Measurements from ENCODE around the gene LDB2.
A peak's percentile ranks its signal among the peaks of the same experiment; 100 is the strongest.
"Not testable (repeated sequence)": the region's sequence is repeated elsewhere in the genome, so short reads cannot be mapped to it uniquely, and the experiment has no call there.

The LDB2 gene

DNA sequence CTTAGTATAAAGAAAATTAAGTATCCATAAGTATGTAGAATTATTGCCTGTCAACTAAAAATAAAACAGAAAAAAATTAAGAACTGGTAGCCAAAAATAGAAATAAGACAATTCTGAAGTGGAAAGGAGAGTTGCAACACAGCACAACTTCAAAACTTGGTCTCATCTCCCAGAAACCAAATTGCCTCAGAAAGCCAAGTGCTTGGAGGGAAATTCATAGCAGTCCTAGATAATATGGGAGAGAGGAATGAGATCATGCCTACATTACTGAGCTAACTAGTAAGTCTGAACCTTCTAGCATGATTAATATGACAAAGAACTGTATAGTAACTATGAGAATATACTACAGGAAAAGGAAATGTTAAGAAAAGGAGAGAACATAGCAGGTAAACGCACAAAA lies 256.5 kb downstream of the LDB2 start:
- peak; percentile 65 for DNase-seq

DNA sequence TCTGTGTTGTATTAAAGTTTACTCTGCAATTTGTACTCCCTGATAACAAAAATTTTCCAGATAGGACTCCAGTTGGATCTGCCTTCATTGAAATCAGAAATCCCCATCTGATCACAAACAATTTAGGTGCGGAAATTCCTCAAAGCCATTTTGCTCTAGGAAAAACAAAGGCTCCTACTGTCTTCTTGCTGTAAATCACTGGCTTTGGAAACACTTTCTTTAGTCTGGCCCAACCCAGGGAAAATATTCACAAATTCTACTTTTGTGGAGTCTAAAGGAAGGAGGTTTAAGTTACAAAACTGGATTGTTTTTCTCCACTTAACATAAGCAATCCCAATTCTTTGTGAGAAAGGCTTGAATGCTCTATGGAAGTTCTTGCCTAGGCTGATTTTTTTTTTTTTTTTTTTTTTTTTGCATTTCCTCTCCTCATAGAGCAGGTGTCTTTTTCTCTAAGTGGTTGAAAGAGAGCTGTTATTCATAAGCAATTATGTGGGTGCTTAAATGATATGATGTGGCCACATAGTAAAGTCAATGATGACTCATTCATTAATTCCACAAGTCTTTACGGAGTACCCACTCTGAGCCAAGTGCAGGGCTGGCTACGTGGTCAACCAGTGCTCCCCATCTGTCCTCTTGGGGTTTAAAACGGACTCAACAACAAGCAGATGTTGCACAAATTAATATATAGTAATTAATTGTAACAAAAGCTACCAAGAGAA lies 261.4 kb downstream of the LDB2 start:
- DNase-seq: no peak

DNA sequence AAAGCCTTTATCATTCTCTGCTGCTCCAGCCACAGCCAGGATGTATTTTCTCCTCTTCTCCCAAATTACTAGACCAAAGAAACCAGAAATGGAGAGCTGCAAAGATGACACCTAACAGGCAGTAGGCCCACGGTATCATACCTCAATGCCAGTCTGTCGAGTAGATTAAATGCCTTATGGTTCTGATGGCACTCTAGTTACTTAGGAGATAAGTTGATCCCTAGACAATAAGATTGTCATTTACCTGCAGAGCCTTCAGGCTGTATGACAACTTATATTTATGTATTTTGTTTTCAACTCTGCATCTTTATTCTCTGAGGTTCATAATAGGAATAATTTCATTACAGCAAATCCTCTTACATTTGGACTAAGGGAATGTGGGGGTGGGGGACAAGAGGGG lies 262.1 kb downstream of the LDB2 start:
- no peak for DNase-seq

DNA sequence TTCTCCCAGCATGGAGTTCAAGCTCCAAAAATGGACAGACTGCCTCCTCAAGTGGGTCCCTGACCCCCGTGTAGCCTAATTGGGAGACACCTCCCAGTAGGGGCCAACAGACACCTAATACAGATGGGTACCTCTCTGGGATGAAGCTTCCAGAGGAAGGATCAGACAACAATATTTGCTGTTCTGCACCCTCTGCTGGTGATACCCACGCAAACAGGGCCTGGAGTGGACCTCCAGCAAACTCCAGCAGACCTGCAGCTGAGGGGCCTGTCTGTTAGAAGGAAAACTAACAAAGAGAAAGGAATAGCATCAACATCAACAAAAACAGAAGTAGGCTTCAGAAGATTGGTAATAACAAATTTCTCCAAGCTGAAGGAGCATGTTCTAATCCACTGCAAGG lies 269.2 kb downstream of the LDB2 start:
- DNase-seq: not testable (repeated sequence)

DNA sequence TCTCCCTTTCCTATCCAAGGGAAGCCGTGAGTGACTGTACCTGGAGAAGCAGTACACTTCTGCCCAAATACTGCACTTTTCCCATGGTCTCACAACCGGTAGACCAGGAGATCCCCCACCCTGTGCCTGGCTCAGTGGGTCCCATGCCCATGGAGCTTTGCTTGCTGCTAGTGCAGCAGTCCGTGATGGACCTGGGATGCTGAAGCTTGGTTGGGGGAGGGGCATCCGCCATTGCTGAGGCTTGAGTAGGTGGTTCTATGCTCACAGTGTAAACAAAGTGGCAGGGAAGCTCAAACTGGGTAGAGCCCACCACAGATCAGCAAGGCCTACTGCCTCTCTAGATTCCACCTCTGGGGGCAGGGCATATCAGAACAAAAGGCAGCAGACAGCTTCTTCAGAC lies 269.6 kb downstream of the LDB2 start:
- DNase-seq: not testable (repeated sequence)

DNA sequence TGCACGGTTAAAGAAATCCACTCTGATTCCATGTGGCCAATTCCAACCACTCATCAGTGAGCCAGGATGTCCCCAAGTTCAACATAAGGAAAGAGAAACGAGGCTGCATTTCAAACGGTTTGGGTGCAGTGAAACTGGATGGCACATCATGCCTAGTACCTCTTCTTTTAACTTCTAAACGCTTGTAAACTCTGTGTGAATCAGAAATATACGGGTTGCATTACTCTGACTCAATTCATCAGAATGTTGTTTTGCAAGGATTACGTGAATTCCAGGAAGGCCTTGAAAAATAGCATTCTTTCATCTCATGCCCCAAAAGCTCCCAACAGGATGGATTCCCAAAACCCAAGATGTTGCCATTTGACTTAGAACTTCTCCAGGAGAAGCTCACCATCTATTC lies 270.4 kb downstream of the LDB2 start:
- DNase-seq: peak; percentile 95

DNA sequence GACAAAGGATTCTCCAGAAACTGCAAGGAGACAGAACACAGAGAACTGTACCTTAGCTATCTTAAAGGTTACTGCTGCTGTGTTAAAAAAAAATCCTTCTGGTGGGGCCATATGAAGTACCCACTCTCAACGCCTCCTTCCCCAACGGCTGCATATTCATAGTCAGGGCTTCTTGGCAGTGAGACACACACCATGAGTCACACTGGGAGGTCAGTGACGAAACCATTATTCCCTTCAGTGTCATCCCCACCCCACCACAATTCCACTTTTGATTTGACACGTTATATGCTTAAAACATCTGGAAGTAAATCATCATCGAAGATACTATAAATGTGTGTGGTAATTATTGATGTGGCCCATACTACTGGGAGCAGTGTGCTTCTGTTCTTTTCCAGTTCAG lies 271.5 kb downstream of the LDB2 start:
- peak; percentile 95 for DNase-seq

DNA sequence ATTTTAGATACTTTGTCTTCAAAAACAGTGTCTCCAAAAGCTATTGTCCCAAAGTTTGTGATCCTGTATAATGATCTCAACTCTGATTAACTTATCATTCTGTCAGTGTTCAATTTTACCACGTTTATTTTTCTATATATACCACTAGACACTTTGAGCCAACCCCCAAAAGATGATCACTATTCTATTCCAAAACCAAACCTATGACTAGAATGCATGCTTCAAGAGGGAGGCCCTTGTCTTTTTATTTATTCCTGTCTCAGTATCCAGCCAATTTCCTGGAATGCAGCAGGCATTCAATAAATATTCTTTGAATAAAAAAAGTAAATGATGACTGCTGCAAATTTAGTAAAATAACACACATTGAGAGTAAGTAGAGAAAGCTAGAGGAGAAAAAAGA lies 275.6 kb downstream of the LDB2 start:
- DNase-seq: no peak

DNA sequence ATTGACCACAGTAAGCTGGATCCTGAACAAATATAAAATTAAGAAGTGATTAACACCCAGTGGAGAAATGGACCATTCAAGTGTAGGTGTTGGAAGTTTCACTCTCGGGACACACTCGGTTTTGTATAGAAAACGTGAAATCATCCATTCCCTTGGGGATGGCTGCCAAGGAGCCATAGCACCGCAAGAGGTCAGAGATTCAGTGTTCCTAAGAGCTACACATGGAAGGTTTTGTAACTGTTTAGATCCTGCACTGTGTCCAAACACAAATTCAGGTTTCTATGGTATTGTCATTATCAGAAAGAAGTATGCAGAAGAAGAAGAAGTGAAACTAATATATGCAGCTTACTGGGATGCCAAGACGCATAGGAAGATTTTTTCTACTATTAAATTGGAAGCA lies 281.0 kb downstream of the LDB2 start:
- DNase-seq: no peak

DNA sequence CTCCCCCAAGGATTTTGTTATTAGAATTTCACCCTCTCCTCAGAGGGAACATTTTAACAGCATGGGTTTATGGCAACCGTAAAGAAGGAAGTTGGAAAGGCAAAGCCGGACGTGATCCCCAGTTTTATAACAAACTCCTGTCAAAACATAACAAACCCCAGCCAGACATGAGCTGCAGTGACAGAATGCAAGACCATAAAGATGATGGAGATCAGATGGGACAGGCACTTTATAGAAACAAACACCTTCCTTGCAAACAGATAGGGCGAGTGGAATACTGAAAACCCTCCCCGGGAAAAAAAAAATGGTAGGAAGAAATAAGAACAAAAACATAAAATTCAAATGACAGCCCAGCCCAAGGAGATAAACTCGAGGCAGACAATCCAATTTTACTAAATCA lies 281.4 kb downstream of the LDB2 start:
- no peak for DNase-seq

DNA sequence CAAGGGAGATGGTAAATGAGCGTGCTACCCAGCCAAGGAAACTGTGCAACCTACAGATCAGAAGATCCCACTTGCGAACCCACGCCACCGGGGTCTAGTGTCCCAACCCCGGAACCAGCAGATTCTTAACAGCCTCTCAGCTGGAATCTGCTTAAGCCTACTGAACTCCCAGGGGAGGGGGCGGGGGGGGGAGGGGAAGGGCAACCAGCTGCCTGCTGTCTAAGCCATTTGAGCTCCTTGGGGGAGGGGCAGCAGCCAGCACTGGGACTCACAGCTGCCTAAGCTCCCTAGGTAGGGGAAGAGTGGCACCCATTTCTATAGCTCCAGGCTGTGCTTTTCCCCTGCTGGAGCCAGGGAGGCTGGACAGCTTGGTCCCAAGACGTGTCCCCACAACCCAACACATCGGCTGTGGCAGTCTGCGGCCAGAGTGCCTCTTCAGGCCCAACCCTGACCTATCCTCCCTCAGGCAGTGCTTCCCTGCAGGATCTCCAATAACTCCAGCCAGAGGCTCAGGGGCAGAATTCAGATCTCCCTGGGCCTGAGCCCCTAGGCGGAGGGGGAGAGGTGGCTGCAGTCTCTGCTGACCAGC lies 289.2 kb downstream of the LDB2 start:
- no peak for DNase-seq

DNA sequence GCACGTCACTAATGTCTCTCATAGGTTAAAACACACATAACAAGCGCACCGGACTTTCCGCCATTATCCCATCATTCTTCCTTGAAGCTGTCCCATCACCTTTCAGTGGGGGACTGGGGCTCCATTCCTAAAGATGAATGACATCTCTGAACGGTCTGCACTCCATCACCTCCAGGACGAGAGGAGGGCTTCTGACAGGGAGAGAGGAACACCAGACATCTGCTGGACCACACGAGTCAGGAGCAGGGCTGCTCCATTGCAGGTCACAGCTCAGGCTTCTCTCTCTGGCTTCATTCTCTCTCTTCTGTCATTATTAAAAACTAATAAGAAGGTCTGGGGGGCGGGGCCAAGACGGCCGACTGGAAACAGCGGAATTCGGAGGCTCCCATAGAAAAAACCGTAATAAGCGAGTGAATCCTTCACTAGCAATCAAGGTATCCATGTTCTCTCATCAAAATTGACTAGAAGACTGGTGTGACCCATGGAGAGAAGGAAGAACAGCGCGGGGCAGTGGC lies 289.8 kb downstream of the LDB2 start:
- DNase-seq: no peak

DNA sequence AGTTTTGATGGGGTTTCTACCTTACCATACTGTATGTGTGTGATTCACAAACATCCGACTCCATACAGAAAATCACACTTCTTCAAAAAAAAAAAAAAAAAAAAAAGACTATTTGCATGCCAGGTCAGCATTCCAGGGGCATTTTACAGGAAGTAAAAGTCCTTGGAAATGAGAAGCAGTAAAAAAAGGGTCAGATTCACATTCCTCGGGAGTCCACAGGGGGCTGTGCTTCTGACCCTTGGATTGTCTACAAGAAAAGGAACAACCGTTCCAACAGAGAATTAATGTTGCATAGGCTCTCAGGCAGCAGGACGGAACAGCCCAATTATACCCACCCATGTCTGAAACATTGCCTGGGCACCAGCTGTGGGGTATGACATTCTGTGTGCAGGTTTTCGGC lies 290.3 kb downstream of the LDB2 start:
- DNase-seq: peak; percentile 48

DNA sequence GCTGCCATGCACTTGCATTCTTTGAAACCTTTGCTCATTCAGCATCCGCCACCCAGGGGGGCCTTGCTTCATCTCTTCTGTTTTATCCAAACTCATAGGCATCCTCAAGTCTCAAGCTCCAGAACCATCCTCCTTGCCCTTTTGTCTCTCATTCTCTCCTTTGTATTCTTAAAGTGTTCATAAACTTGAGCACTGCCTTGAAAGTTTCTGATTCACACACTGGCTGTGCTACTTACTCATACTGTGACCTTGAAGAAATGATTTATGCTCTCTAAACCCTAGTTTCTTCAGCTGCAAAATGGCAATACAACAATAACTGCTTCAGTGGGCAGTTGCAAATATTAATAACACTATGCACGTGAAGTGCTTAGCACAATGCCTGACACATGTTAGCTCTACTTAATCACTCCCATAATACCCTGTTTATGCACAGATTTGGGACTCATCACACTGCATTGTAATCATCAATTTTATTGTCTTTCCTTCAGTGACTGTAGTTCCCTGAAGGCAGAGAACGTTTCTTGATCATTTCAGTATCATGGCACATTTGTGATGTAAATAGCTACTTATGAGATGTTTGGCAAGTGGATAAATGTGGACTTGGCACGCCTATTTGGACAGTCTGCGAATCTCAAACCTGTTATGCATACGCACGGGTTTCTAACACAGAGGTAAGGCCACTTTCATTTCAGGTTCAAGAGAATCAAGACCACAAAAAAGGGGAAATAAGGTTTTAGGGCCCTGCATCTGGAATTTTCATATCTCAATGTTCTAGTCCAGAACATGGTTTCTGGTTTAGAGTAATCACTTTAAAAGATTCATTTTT lies 291.0 kb downstream of the LDB2 start:
- no peak for DNase-seq

DNA sequence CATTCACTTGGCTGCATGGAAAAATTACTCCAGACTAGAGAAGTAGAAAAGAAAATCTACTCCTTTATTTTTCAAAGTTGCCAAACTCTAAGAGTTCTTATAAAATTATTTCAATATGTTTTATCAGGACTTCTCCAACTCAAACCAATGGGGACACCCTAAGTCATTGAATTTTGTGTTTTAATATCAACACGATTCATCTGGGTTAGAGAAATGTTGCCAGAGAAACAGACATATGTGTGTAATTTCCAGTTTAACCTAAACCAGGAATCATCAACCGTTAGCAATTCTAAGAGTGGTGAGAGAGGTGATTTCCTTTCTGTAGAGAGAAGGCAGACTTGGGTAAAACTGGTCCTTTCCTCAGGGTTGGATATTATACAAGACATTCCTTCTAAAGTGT lies 291.8 kb downstream of the LDB2 start:
- no peak for DNase-seq

DNA sequence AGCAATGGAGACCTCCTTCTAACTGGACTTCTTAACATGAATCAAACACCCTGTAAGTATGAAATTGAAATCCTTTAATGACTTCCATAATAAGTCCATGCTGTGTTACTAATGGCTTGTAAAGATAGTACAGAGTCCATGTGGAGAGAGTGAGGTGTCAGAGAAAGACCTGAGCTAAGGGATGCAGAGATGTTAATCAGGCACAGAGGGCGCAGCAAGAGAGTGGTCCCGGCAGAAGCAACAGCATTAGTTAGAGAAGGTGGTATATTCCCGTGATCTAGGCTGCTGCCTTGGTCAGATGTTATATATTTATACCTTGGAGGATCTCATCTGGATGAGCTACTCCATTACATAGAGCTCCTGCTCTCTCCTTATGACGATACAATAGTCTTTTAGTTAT lies 295.3 kb downstream of the LDB2 start:
- DNase-seq: no peak

DNA sequence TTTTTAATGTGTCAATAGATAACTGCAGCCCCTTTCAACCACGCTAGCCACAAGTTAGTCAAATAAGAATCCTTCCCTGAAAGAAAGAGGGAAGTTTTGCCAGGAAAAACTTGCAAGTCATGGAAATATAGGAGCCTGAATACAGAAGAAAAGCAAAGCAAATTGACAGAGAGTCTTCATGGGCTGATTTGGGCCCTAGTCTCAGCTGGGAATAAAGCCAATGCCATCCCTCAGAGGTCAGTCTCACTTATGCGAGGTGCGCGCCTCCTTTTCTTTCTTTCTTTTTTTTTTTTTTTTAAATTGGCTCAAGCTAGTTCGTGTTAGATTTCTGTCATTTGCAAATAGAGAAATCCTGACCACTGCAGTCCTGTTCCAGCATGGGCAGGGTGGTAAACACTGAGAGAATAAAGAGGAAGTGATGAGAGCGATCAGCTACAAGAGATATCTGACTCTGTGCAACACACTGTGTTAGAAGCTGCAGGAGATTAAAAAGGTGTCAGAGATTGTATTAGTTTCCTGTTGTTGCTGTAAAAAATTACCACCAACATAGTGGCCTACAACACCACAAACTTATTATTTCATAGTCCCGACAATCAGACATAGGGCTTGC lies 299.7 kb downstream of the LDB2 start:
- DNase-seq: no peak

DNA sequence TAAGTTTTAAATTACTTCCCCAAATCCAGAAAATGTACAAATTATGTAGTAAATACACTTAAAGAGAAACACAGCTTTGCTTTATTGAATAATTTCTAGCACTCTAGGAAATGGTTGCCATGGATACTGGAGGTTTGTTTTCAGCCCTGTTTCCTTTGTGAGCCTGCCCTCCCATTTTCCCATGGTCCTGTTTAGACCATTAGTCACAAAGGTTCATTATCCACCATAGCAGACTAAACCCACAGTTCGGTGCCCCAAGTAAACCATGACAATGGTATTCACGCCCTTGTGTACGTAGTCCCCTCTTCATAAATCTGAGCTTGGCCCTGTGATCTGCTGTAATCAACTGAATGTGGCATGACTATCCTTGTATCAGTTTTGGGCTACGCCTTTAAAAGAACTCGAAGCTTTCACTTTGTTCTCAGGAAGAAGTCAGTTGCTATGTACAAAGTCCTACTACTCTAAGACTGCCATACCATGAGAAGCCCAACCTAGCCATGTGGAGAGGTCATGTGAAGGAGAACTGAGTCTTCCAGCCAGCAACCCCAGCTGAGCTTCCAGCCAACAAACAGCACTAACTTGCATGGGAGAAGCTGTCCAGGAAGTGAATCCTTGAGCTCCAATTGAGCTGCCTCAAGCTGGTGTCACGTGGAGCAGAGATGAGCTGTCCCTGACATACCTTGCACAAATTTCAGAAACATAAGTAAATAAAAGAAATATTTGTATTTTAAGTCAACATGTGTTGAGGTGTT lies 300.4 kb downstream of the LDB2 start:
- DNase-seq: peak; percentile 40

DNA sequence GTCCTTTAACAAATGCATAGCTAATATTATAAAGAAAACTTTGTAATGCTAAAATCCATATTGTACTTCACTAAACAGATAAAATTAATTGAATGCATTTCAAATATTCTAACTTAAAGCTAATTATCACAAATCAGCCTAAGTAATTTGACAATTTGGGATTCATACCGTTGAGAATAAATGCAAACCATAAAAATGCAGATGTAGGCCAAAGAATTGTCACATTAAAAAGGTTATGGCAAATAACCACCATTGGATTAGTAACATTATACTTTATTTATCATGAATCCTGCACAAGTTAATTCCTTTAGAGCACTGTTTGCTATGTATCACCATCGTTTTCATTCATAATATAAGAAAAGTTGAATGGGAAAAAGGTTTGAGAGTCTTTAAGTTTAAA lies 301.0 kb downstream of the LDB2 start:
- no peak for DNase-seq

DNA sequence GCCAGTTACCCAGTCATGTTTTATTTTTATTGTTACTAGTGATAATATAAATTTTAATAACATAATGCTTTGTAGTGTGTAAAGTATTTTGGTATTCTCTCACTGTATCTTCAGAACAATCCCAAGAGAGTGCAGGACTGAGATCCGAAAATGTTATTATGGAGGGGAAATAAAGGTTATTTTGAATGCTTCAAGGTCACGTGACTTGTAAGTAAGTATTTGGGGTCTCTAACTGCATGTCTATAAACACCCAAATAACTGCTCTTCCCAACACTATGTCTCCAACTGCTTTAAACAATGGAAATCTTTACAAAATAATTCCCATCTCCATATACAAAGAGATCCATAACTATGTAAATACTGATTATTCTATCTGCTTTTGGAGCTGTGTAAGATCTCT lies 302.2 kb downstream of the LDB2 start:
- no peak for DNase-seq

DNA sequence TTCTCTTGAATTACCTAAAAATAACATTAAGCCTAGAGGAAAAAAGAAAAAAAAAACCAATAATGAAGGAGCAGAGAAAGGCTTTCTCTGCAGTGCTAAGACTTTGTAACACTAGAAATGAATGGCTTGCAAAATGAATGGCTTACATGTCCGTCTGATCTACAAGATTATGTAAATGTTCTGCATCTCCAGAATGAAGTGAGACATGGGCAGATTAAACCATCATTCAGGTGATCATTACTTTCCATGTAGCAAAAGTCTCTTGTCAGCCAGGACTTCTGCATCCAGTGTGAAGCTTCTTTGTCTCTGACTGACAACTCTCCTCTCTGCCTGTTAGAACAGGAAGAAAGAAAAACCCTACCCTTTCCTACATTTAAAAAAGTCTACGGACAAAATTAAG lies 304.3 kb downstream of the LDB2 start:
- DNase-seq: no peak

DNA sequence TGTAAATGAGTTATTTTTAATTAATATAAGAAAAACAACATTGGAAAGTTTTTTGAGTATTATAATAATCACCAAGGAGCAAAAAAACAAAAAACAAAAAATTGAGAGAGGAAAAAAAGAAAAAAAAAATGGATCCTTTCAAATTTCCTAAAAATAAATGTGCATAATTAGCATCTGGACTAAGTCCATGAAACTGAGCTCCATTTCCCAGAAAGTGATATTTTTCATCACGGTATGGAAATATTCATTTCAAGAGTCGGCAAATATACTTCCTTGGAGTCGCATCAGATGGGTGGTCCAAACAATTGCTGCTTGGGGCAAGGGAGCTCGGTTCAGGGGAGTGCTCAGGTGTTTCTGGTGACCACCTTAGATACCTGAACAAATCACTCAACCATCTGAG lies 305.1 kb downstream of the LDB2 start:
- no peak for DNase-seq
